Activated CD8-positive, alpha-beta T cell treated with anti-CD3 and anti-CD28 coated beads, Interleukin-2, amount 10 ng/mL, durations not matched to agents 7 days and 5 days (primary cell): ENCODE data around the gene ACSL1. TPM values are rescaled to one million over a fixed set of nuclear protein-coding genes. Genes with fewer than 3 reads are reported as not detected.

ENCODE experiments used
- microRNA-seq: library from miRNA; unstranded; fragments of <30 nt; microRNA quantifications from one replicate; pipeline ENCODE4 v1.2.0, GENCODE V29; 2022
- total RNA-seq, 2 experiments: library from RNA; stranded (reverse); gene quantifications; one replicate each; pipeline ENCODE4 v1.2.3, GENCODE V29; 2021

ACSL1 gene
- total RNA-seq, 2 experiments from 2014 or later: 7.5 to 8.7 TPM

Small RNAs within 50 kb of the gene (microRNA-seq; reads per million reads assigned to microRNA genes)
- gene MIR3945: not detected

Other genes starting within 250 kb of the ACSL1 start
- 10 to 100 TPM; 71.7 to 78.0 TPM for gene CASP3, start 176.5 kb downstream of the ACSL1 start, total RNA-seq
- gene PRIMPOL, start 176.2 kb downstream of the ACSL1 start, total RNA-seq: 10 to 100 TPM; 24.9 to 26.9 TPM
- gene CENPU, start 91.9 kb downstream of the ACSL1 start, total RNA-seq: 10 to 100 TPM; 58.7 to 59.1 TPM
- gene HELT, start 192.5 kb upstream of the ACSL1 start, total RNA-seq: not detected